GM19238 (cell line): Measurements from ENCODE around the gene SBF2.

Experiments
- DNase-seq: peaks from one replicate; pipeline ENCODE4 v3.0.0; 2011; ENCODE audit warnings: low spot score; ENCODE audit not compliant: insufficient read length

The SBF2 gene

DNA sequence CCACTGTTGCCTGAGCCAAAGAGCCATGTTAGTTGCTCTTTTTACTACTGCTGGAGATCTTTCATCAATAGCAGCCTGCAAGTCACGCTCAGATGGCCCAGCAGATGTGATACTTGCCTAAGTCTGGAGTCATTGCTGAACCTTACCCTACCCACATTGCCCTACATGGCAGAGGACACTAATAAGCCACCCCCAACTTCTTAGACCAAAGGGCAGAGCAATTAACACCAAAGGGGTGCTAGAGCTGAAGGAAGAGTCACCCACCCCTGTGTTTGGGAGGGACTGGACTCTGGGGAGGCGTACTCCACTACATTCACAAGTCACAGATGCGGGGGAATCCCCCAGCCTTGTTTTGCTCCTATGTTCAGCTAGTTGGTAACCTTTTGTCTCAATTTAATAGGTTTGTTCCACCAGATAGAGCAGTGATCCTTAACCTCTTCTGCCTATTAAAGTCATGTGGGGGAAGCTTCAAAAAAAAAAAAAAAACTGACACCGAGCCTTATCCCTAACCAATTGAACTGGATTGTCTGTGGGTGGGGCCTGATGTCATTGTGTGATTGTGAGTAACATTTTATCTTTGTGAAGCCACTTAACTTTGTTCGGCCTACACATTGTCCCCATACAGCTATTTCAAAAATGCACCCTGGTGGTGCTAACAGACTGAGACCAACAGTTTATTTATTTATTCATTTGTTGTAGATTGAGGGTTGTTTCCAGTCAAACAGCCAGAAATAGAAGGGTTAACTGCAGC is 23.9 kb upstream of the SBF2 start:
- DNase-seq, result no peak

DNA sequence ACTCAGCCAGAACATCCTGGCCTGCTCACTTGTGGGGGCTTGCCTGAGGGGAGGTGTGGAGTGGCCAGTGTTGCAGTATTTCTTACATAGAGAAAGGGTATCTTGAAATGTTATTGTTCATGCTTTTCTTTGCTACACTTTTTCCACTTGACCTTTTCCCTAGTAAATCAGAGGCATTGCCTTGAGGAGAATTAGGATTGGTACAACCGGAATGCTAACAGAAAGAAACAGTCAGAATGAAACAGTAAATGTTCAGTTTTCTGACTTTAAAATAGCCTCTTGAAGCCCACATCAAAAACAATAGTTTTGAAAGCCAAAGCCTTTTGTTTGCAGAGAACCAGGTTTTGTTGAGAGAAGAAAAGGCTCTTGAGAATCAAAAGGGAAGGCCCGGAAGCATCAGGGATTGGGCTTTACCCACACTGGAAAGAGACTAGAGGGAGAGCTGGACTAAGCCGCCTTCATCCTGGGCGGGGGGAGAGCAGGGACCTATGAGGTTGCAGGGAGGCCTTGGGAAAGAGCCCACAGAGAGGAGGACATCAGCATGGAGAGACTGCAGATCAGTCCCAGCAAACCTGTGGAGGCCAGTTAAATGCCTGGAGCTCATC is 23.2 kb upstream of the SBF2 start:
- DNase-seq, result no peak

DNA sequence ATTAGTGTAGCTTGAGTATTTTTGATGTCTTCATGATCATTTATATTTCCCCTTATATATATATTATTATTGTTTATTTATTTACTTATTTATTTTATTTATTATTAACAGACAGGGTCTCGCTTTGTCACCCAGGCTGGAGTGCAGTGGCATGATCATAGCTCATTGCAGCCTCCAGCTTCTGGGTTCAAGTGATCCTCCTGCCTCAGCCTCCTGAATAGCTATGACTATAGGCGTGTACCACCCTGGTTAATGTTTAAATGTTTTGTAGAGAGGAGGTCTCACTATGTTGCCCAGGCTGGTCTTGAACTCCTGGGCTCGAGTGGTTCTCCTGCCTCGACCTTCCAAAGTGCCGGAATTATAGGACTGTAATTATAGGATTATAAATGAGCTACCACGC is 21.1 kb upstream of the SBF2 start:
- no peak for DNase-seq

DNA sequence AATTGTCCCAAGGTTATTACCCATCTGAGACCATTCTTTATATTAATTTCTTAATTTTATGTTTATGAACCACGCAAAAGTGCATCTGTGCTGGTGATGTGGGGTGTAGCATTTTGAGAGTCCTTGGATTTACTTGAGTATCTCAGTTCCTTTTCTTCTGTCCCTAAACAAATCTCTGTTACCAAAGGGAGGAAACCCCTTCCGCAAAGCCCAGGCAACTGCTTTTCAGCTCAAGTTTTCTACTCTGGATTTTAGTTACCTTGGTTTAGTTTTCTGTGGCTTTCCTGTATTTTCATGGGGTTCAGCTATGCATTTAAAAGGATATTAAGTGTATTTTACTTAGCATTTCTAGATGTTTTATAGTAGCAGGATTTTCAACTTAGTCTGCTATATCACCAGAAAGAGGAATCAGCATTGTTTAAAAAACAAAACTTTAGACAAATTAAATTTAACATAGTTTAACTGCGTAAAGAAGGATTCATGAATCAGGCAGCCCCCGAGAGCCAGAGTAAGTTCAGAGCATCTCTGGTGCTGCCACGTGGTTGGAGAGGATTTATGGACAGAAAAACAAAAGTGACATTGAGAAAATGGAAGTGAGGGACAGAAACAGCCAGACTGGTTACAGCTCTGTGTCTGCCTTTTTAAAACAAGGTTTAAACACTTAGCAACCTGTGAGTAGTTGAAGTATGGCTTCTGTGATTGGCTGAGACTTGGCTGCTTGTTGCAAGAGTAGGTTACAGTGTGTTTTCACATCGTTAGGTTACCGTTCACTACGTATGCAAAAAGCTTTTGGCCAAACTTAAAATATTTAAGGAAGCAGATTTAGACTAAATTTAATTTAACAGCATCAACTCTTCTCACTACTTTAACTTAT is 20.4 kb upstream of the SBF2 start:
- DNase-seq, result no peak

DNA sequence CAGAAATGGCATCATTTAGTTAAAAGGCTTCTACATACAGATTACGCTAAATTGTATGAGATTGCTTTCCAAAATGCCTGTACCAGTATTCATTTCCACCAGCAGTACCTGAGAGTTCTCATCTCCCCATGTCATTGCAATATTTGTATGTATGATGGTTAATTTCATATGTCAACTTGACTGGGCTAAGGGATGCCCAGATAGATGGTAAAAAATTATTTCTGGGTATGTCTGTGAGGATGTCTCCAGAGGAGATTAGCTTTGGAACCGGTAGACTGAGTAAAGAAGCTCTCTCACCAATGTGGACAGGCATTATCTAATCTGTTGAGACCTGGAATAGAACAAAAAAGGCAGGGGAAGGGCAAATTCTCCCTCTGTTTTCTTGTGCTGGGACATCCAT is 17.8 kb upstream of the SBF2 start:
- DNase-seq, result no peak

DNA sequence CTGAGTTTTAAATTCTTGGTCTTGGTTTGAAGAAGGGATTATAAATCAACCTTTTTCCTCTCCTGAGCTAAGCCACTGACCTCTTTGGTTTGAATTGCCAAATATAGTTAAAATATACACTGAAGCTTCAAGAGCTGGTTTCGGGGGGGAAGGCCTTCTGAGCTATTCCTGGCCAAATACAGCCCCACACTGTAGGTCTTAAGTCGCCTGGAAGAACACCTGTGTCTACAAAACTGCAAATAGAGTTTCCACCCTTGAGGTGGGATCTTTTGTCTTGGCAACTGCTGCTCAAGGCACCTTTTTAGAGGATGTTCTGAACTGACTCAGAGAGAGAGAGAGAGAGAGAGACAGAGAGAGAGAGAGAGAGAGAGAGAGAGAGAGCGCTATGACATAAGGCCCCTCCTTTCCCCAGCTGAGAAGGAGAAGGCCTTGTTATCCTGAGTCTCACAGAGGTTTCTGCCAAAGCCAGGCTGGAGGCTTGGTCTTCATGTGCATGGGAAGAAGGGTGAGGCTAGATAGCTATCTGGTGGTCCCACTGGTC is 16.4 kb upstream of the SBF2 start:
- no peak for DNase-seq

DNA sequence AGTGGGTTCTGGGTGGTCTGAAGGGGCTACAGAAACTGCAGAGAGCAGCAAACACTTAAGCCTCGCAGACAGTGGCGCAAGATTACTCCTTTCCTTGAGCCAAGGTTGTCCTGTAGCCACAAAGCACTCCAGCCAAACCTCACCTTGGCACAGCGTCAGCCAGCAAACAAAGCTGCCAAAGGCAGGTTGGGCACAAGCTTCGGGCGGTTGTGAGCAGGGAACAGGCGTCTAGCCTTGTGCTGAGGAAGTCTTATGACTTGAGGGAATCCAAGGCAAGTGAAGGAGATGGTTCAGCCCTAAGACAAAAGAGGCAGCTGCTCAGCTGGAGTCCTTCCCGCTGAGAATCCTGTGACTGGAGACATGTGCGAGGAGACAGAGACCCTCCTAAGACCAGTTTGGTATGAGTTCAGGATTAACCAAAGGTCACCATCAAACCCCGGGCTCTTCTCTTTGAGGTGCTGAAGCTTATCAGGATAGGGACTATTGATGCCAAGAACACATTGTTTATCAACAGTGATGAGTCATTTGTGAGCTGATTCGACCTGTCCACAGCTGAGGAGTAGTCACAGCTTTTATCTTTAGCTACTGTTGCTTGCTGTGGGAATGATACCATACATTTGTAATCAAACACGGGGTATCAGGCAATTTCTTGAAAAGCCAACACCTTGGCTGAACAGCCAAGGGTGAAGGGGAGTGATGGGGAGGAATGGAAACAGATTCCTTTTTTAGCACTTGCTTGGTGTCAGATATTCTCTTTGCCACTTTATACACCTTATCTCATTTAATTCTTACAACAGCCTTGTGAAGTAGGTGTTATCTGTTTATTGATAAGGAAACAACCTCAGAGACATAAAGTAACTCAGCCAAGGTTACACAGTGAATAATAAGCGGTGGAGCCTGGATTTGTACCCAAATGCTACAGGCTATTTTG is 15.4 kb upstream of the SBF2 start:
- DNase-seq, result no peak

DNA sequence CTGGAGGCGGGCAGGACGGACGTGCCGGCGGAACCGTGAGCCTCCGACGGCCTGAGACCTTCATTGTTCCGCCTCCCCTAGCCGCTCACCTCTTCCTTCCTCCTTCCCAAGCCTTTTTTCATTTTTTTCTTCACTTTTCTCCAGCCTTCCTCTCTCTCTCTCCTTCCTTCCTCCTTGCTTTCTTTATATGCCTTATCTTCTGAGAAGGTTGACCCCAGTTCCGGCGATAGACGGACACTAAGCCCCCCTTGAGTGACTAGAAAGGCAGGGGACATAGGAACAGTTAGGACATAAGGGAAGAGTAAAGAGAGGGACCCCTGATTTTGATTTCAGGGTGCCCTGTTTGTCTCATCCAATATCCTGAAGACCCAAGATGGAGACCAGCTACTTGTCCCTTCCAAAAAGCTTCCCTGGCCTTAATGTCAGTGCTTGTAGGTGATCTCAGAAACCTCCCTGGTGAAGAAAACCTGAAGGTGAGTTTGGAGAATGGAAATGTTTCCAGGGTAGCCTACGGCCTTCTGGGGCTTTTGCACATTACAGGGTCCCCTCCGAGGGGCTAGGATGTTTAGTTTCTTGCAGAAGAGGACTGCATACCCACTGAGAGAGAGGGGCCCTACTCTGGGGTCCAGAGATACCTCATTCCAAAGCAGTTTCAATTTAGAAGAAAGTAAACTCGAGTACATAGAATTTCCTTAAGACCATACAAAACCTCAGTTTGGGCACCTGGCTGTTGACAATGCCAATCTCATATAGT is 14.4 kb upstream of the SBF2 start:
- no peak for DNase-seq

DNA sequence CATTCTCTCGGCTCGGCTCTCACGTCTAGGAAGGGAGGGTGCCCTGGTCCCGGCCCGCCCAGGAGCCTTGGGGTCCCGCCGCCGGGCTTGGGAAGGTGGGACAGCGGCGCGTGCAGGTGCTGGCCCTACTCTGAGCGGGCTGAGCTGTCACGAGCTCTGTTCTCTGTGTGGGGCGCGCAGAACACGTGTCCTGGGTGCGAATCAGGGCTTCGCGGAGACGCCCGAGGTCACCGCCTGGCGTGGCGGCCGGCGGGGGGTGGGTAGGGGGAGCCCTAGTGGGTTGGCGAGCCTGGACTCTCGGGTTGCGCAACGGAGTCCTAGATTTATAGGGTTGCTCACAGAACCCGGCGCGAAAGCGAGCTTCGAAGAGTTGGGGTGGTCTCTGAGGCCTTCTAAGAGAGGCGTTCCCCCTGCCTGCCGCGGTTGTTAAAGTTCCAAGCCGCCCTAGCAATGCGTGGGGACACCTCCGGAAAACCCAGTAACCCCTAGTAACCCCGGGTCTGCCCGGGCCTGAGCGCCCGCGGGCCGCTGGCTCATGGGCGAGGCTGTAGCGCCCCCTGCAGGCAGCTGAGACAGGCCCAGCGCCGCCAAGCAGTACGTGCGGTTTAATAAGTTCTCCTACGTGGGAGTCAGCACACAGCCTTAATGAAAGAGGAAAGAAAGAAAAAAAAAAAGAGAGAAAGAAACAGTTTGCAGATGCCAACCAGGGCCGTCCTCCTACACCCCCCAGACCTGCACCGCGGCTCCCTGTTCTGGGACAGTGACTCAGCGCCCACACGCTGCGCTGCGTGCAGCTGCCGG is 13.6 kb upstream of the SBF2 start:
- DNase-seq, result peak; percentile 69

DNA sequence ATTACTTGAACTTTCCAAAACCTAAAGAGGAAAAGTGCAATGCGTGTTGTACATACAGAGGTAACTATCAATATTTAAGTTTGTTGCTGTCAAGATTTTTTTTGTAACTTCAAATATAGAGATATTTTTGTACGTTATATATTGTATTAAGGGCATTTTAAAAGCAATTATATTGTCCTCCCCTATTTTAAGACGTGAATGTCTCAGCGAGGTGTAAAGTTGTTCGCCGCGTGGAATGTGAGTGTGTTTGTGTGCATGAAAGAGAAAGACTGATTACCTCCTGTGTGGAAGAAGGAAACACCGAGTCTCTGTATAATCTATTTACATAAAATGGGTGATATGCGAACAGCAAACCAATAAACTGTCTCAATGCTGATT is 13.0 kb upstream of the SBF2 start:
- no peak for DNase-seq

DNA sequence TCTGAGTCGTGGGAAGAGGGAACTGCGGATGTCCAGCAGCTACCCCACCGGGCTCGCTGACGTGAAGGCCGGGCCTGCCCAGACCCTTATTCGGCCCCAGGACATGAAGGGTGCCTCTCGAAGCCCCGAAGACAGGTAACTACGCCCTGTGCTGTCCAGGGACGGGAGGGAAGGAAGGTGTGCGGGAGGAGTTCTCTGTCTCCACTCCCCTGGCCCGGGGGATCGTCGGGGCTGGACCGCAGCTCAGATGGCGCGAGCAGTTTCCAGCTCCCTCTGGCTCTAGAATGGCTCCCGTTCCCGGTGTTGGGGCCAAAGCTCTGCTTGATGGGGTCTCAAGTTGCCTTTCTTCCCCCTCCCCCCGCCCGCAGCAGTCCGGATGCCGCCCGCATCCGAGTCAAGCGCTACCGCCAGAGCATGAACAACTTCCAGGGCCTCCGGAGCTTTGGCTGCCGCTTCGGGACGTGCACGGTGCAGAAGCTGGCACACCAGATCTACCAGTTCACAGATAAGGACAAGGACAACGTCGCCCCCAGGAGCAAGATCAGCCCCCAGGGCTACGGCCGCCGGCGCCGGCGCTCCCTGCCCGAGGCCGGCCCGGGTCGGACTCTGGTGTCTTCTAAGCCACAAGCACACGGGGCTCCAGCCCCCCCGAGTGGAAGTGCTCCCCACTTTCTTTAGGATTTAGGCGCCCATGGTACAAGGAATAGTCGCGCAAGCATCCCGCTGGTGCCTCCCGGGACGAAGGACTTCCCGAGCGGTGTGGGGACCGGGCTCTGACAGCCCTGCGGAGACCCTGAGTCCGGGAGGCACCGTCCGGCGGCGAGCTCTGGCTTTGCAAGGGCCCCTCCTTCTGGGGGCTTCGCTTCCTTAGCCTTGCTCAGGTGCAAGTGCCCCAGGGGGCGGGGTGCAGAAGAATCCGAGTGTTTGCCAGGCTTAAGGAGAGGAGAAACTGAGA is 12.2 kb upstream of the SBF2 start:
- DNase-seq, result no peak

DNA sequence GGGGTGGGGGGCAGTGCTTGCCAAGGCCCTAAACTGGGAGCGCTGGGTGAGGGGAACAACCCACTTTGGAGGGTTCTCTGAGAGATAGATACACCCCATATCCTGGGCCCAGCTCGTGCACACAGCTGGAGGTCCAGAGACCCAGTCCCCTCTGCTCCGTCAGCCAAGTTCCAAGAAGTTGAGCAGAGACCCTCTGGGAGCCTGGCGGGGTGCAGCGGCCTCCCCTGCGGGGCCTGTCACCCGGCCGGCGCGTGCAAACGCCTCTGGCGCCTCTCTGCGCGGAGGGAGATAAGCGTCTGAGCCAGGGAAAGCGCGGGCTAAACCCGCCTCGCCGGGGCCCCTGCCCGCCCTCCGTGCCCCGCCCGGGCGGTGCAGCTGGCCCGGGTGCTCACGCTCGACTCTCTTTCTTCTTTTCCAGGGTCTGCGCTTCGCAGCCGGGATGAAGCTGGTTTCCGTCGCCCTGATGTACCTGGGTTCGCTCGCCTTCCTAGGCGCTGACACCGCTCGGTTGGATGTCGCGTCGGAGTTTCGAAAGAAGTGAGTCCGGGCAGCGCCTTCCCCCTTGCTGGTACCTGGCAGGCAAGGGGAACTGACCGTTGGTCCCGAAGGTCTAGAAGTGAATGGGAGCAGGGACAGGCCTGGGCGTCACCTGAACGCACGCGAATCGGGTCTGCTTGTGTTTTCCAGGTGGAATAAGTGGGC is 11.4 kb upstream of the SBF2 start:
- no peak for DNase-seq

DNA sequence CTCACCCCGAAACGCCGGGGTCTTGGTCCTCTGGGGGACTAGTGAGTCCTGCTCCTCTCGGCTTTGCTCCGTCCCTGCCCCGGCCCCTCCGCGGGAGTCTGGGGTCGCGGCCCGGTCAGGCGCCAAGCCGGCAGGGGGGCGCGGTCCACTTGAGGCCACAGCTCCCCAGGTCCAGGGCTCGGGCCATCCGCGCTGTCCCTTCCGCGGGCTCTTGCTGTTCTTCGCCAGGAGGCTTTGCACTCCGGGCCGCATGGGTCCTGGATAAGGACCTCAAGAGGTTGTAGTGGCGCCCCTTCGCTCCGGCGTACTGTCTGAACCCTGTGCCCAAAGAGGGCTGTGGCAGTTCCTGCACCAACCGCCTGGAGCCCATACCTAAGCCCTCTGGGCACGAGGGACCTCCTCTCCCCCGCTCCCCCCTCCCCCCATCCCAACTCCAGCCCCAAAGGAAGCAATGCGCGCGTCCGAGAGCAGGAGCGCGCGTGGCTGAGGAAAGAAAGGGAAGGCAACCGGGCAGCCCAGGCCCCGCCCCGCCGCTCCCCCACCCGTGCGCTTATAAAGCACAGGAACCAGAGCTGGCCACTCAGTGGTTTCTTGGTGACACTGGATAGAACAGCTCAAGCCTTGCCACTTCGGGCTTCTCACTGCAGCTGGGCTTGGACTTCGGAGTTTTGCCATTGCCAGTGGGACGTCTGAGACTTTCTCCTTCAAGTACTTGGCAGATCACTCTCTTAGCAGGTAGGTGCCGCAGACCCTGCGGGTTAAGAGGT is 10.7 kb upstream of the SBF2 start, which contains the start of gene ADM:
Gene ADM, plus strand, starts transcription at position 579 of the 767 bp plus-strand sequence. CDS start 628 bp downstream, outside the sequence.
- DNase-seq, result no peak

DNA sequence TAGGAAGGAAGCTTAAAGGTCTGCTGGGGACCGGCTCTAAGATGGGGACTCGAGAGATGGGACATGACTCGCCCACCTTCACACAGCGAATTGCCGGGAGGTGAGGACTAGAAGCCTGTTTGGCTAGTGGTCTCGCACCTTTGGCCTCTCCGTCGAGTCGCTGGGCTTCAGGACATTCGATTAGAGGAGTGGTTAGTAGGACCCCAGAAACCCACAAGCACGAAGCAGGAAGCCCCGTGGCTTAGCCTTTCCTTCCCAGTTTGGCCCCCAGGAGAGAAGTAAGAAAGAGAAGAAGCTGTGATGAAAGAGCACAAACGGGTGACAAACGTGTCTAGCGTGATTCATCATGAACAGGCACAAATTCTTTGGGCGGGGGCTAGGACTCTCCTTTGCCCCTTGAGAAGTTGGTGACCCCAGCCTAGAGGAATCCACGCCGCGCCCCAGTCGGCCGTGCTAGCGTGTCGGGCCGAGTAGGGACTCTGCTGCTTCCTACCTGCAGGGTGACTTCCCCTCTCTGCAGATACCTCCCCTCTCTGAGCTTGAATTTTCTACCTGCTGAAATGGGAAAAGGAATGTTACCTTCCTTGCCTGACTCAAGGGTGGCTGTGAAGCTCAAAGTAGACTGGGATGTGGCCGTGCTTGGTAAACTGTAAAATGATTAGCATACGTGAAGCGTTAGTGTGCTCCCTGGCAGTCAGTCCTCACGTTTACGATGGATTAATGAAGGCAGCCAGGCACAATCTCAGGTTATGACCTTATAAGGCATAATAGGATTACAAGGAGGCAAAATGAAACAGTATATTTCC is 9.7 kb upstream of the SBF2 start:
- DNase-seq, result no peak

DNA sequence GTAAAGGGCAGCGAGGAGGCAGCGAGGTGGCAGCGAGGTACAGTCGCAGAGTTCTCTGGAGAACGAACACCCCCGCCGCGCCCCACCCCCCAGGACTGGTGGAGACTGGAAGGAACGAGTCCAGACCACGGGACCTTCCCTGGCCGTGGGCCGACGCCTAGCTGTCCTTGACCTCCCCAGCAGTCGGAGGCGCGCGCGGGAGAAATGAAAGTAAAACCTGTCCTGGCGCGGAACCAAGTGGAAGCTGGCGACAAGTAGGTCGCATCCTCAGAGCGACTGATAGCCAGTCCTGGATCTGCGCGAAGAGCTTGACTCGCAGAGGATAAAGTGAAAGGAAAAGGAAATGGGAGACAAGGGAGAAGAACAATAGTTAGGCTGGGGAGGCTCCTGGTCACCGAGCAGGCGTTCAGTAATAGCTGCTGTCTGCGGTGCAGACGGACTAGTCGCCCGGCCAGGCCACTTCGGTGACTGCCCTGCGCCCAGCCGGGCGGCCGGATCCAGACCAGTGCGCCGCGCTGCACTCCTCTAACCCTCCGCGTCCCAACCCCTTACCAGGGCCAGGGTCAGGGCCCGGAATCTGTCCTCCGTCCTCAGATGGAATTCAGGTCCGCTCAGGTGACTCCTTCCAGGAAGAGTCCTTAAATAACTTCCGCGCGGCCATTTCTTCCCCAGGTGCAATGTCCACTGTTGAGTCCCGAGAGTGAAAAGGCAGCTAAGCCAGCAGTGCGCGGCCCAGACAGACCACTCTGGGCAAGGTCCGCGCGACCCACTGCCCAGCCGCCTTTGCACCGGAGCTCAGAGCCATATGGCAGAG is 8.9 kb upstream of the SBF2 start:
- DNase-seq, result no peak
